HG03064 (cell line): ENCODE measurements around the gene CST4.
"Not testable (repeated sequence)": the region's sequence is repeated elsewhere in the genome, so short reads cannot be mapped to it uniquely, and the experiment has no call there.

Source experiments
- ATAC-seq: cut with Tn5 transposase; IDR thresholded peaks from one replicate; pipeline ENCODE4 v1.9.1; 2021; ENCODE audit warnings: low read depth; ENCODE audit not compliant: unreplicated experiment

The CST4 gene

DNA sequence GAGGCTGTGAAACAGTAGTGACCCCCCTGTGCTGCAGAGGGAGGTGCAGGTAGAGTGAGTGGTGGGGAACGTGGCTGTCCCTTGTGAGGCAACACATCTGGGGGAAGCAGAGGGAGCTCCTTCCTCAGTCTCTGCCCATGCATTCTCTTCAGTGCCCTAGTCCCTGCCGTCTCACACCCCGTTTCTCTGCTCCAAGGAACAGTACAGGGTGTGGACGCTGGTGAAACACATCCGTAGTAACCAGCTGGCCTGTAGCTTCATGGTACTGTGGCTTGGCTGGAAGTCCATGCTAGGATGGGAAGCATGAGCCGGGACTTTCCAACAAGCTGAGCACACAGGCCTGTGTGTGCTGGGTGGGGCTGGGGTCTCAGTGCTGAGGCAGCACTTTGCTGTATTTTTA is 25.7 kb downstream of the CST4 start:
- no peak for ATAC-seq

DNA sequence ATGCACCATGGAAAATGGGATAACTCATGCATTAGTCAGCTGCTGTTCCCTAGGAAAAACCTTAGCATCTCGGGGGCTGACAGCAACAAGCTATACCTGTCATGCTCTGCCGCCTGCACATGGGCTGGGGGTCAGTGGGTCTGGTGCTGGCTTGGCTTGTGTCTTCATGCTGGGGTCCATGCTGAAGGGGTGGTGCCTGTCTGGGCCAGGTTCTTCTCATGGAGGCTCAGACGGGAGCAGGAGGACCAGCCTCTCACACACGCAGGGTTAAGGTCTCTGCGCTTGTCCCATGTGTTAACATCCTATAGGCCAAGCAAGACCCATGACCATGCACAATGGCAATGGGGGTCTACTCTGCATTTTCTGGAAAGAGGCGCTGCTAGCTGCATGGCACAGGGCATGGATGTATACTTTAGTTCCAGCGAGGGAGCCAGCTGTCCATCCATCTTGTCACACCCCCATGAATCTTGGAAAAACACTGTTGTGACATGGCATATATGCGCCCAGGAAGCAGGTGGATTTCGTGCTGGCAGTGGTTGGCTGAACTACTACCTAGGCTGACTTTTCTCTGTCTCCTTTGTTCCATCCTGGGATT is 26.5 kb downstream of the CST4 start:
- no peak for ATAC-seq

DNA sequence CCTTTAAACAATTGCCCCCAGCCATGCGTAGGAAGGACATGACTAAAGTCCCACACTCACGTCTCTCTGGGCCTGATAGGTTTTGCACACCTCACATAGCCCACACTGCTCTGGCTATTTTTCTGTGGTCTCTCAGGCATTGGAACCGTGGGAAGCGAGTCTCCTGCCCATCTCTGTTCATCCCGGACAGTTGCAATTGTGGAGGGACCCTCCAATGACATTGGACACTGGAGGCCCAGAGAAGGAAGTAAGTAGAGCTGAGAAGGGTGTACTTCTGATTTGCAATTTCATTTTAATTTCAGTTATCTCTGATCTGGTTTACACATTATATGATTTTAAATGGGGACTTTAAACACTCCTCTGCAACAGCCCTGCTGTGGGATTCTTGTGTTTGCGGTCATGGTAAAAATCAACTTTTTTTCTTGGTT is 27.8 kb downstream of the CST4 start:
- ATAC-seq = no peak

DNA sequence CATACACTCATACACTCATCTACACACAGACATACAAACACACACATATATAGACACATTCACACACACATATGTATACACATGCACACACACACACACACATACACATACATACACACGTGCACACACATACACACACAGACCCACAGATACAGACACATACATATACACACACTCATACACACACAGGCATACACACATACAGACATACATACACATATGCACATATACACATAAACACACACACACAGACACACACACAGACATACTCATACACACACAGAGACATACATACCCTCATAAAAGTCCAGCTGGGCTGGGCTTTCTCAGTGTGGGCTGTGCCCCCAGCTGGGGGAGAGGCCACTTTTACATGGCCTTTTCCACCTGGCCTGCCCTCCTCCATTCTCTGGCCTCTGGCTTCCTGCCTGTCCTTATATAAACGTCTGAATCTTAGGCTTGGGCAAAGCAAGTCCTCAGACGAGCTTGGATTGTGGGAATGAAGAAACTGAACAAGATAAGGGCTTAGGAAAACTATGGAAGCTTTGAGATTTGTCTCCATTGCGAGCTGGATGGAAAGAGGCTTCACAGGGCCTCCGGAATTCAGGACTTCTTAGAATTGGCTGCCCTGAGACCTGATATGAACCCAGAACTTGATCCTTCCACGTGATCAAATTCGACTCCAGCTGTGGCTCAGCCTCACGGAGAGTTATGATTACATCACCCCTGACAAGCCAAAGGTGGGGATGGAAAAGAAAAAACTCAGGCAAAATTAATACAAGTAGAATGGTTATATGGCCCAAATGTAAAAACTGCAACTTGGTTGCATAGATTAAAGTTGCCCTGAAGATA is 28.6 kb downstream of the CST4 start:
- no peak for ATAC-seq

DNA sequence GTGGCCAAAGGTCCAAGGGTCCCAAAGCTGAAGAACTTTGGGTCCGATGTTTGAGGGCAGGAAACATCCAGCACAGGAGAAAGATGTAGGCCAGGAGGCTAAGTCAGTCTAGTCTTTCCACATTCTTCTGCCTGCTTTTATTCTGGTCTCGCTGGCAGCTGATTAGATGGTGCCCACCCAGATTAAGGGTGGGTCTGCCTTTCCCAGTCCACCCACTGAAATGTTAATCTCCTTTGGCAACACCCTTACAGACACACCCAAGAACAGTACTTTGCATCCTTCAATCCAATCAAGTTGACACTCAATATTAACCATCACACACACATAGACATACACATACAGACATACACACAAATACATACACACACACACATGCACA is 29.2 kb downstream of the CST4 start:
- not testable (repeated sequence) for ATAC-seq

DNA sequence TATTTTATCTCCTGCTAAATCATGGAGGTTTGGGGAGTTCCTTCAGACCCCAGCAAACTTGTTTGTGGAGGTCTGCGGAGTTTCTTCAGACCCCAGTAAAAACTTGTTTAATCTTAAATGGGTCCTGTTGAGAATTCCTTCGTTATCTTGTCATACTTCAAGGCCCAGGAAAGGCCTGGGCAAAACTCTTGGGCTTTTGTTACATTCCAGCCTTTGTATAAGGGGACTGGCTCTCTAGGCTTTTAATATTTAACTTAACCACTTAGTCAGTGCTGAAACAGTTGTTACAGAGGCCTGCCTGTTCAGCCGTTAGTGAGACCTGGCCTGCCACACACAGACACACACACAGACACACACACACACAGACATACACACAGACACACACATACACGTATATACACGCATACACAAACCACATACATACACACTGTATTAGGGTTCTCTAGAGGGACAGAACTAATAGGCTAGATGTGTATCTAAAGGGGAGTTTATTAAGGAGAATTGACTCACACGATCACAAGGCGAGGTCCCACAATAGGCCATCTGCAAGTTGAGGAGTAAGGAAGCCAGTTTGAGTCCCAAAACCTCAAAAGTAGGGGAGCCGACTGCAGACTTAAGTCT is 29.7 kb downstream of the CST4 start:
- ATAC-seq = no peak

DNA sequence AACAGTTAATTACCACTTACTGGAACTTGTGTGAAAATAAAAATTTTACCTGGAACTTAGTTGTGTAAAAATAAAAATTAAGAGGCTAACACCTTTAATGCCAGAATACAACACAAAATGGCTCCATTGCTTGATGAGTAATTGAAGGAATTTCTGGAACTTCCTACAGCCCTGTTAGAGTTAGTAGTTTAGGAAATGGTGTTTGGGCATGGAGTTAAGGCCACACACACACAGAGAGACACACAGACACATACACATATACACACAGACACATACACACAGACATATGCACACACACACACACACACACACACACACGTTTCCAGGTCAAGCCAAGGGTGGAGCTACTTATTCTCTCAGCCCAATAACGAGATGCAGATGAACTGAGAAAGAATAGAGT is 30.5 kb downstream of the CST4 start:
- ATAC-seq = no peak

- no peak for ATAC-seq
Measured at GRCh38 chr20:23657202-23657601, 31.6 kb downstream of the CST4 start.

- no peak for ATAC-seq
Measured at GRCh38 chr20:23656372-23656771, 32.5 kb downstream of the CST4 start.

GRCh38 chr20:23655491-23656211 is 33.2 kb downstream of the CST4 start:
- no peak for ATAC-seq

DNA sequence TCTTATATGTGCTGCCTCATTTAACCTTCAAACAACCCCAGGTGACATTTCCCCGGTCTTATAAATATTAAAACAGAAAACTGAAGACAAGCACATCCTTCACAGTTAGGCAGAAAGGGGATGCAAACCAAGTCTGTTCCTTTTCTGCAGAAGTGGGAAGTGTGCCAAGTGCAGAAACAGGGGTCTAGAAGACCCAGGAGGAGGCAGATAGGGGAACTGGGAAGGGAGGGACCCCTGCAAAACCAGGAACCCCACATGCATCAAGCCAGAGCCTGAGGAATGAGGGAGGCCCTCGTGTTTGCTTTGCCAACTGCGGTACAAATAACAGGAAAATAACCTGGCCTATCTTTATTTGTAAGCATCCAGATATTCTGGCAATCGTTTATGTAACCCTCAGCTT is 34.1 kb downstream of the CST4 start:
- ATAC-seq = no peak

DNA sequence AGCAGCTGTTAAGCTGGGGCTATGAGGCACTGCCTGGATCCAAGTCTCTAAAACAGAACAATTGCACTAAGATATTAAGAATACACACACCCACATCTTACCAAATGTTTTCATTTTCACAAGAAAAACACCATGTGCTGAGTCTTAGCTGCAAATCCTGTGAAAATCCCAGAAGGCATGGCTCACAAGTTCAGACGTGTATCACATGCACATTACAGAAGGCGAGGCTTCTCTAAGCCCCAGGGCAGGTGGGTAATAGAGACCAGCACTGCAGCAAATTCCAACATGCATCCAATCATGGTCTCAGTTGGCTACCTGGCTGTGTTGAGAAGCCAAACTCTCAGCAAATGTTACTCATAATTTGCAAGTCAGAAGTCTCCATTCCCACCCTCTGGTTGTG is 34.8 kb downstream of the CST4 start:
- ATAC-seq = no peak

DNA sequence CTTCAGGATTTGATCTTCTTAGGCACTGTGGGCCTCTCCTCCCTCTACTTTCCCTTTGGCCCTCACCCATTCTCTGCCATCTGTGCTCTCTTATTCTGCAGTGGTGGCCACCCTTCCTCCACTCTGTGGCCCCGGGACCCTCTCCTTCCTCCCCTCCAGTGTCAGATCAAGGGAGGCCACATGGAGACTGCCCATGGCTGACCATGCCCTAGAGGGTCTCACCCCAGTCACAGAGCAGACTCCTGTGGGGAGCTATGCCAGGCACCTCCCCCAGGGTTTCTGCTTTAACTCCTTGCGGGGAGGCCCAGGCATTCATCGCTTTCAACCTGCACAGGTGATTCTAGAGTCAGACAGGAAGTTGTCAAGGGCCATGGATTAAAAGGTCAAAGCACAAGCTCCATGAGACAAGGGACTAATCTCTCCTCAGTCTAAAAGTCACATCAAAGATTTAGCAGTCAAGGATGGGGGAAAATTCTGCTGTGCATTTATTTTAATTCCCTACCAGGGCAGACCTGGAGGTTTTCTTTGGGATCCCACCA is 35.4 kb downstream of the CST4 start:
- no peak for ATAC-seq

DNA sequence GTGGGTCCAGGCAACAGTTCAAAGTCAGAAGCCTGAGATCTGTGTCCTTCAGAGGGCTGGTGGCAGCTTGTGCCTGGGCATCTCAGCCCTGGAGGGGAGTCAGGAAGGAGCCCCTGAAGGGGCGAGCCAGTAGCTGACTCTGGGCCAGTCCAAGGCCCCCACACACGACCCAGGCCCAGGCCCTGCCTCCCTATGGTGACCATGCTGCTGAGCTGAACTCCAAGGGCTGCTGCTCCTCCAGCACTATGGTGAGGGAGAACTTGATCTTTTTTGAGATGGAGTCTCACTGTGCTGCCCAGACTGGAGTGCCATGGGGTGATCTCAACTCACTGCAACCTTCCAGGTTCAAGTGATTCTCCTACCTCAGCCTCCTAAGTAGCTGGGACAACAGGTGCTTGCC is 35.9 kb downstream of the CST4 start:
- ATAC-seq = no peak

DNA sequence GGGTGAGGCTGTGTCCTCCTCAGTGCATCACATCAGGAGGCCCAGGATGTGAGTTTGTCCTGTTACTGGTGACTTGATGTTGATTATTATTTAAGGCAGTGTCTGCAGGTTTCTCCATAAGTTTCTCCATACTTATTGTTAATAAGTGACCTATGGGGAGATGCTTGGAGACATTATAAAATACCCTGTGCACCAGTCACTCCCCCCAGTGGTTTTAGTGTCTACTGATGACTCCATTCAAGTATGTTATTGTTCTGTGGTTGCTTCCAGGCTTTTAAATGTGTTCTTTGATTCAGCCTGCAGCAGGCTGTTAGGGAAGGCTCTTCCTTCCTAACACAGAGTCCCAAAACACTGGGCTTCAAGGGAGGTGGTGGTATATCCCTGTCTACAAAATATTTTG is 36.5 kb downstream of the CST4 start:
- ATAC-seq = no peak

GRCh38 chr20:23651117-23651516 is 37.7 kb downstream of the CST4 start:
- no peak for ATAC-seq

GRCh38 chr20:23649830-23650417 is 38.9 kb downstream of the CST4 start:
- no peak for ATAC-seq

DNA sequence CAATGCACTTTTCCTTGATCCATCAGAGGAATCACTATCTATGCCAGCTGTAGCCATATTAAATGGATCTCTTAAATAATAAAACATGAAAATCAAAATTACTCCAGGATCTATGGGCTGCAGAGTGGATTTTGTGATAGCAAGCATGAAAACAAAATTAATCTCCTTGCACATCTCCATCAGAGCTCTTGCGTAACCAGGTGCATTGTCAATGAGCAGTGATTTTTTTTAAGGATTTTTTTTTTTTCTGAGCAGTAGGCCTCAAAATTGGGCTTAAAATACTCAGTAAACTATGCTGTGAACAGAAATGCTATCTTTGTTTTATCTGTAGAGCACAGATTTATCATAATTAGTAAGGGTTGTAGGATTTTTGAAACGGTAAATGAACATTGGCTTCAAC is 39.6 kb downstream of the CST4 start:
- ATAC-seq = no peak

- no peak for ATAC-seq
Measured at GRCh38 chr20:23647346-23647745, 41.5 kb downstream of the CST4 start.

GRCh38 chr20:23646106-23646873 is 42.5 kb downstream of the CST4 start:
- ATAC-seq = no peak
